HepG2 (cell line): Measurements from ENCODE around the gene SHC3. TPM values are rescaled to one million over a fixed set of nuclear protein-coding genes. Genes with fewer than 3 reads are reported as not detected.

Source experiments
- DMAP1 ChIP-seq: IDR thresholded peaks from 2 replicates; pipeline ENCODE4 v1.6.1; 2016
- HIVEP1 ChIP-seq: sonication (generic); formaldehyde crosslinking; IDR thresholded peaks from 2 replicates; pipeline ENCODE4 v1.4.0; 2020; ENCODE audit warnings: mild to moderate bottlenecking, missing genetic modification reagents
- HNRNPLL ChIP-seq: fragments of 200-400 bp; formaldehyde crosslinking; IDR thresholded peaks from 2 replicates; pipeline ENCODE4 v1.6.1; 2017; ENCODE audit warnings: mild to moderate bottlenecking, low read depth, low read length; ENCODE audit not compliant: poor library complexity, severe bottlenecking
- NPAS2 ChIP-seq: sonication (generic); formaldehyde crosslinking; IDR thresholded peaks from 2 replicates; pipeline ENCODE4 v1.8.0; 2022; ENCODE audit warnings: mild to moderate bottlenecking, missing genetic modification reagents, borderline replicate concordance
- TAF15 ChIP-seq: fragments of 200-400 bp; formaldehyde crosslinking; IDR thresholded peaks from one replicate; pipeline ENCODE4 v1.6.1; 2018; ENCODE audit warnings: mild to moderate bottlenecking, low read depth, low read length; ENCODE audit not compliant: poor library complexity, severe bottlenecking
- ZNF563 ChIP-seq: sonication (generic); formaldehyde crosslinking; IDR thresholded peaks from 2 replicates; pipeline ENCODE4 v1.8.0; 2022; ENCODE audit warnings: mild to moderate bottlenecking, moderate library complexity, missing genetic modification reagents
- ZNF768 ChIP-seq: sonication (generic); formaldehyde crosslinking; IDR thresholded peaks from 2 replicates; pipeline ENCODE4 v1.4.0; 2020; ENCODE audit warnings: missing genetic modification reagents
- polyA plus RNA-seq, 8 experiments: library from polyadenylated mRNA; depleted of rRNA in 3 of 8; stranded (reverse) in 7 of 8; unstranded in 1 of 8; fragments of >200 nt; fragmentation: Illumina TruSeq in 4 of 8; extraction: Trizol in 4 of 8; gene quantifications; 2 replicates each; pipeline versions ENCODE4 v1.2.1 to v1.2.3, GENCODE V29; 2011 to 2016; ENCODE audit warnings: low read depth in 4 of 8, missing spikeins in 1 of 8, mixed read lengths in 1 of 8; ENCODE audit not compliant: insufficient read depth in 1 of 8
- total RNA-seq, 5 experiments: library from RNA; depleted of rRNA; stranded (reverse); fragments of >200 nt; fragmentation: Illumina TruSeq; extraction: Trizol; gene quantifications; 2 replicates each; pipeline ENCODE4 v1.2.3, GENCODE V29; 2016; ENCODE audit warnings: low read depth in 1 of 5
- TF ChIP-seq, protein P1 (sequence below): IDR thresholded peaks from 2 replicates; pipeline ENCODE4 v1.6.1; 2016; ENCODE audit warnings: low read depth, missing genetic modification reagents, missing compliant biosample characterization
- TF ChIP-seq, protein P2 (sequence below): sonication (generic); formaldehyde crosslinking; IDR thresholded peaks from 2 replicates; pipeline ENCODE4 v1.4.0; 2020; ENCODE audit warnings: missing genetic modification reagents
- TF ChIP-seq, protein P3 (sequence below): sonication (generic); formaldehyde crosslinking; IDR thresholded peaks from 2 replicates; pipeline ENCODE4 v1.4.0; 2020; ENCODE audit warnings: missing genetic modification reagents
- TF ChIP-seq, protein P4 (sequence below): sonication (generic); formaldehyde crosslinking; IDR thresholded peaks from 2 replicates; pipeline ENCODE4 v1.8.0; 2022; ENCODE audit warnings: mild to moderate bottlenecking, missing genetic modification reagents; ENCODE audit not compliant: insufficient replicate concordance

Gene SHC3
- total and polyA plus RNA-seq, 2 of the 13 experiments (the other 11 are each of a cell fraction or from before 2014, with no cell fraction given), result 0.09 to 0.89 TPM

DNA sequence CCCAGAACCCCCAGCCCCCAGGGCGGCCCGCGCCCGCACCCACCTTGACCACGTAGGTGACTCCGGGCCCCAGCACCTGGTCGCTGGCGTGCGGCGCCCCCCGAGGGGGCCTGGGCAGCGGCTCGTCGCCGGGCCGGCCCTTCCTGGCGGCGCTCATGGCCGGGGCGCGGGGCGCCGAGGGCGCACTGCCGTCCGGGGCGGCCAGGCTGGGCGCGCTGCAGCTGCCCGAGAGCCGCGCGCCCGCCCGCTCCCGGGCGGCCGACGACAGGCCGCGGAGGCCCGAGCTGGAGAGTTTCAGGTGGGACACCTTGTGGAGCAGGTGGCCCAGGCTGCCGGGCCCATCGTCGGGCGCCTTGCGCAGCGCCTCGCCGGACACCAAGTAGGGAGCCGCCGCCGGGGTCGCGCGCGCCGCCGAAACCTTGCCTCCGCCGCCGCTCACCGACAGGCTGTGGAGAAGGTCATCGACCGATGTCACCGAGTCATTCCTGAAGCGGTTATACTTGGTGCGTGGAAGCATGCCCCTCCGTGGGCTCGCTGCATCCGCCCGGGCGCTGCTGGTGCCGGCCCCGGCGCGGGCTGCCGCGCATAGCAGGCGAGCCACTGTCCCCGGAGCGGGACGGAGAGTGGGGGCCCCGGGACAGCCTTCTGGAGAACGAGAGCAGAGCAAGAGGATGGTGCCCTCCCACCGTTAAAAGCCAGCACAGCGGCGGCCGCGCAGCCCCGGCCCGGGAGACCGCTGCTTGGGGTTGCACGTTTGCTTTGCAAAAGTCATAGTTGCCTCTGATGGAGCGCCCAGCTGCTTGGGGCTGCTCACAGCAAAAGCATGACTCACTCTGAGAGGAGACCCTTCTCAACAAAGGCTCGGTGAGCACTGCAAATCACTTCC lies at the start of gene SHC3 (continued):
- TF ChIP-seq, protein P1, sequence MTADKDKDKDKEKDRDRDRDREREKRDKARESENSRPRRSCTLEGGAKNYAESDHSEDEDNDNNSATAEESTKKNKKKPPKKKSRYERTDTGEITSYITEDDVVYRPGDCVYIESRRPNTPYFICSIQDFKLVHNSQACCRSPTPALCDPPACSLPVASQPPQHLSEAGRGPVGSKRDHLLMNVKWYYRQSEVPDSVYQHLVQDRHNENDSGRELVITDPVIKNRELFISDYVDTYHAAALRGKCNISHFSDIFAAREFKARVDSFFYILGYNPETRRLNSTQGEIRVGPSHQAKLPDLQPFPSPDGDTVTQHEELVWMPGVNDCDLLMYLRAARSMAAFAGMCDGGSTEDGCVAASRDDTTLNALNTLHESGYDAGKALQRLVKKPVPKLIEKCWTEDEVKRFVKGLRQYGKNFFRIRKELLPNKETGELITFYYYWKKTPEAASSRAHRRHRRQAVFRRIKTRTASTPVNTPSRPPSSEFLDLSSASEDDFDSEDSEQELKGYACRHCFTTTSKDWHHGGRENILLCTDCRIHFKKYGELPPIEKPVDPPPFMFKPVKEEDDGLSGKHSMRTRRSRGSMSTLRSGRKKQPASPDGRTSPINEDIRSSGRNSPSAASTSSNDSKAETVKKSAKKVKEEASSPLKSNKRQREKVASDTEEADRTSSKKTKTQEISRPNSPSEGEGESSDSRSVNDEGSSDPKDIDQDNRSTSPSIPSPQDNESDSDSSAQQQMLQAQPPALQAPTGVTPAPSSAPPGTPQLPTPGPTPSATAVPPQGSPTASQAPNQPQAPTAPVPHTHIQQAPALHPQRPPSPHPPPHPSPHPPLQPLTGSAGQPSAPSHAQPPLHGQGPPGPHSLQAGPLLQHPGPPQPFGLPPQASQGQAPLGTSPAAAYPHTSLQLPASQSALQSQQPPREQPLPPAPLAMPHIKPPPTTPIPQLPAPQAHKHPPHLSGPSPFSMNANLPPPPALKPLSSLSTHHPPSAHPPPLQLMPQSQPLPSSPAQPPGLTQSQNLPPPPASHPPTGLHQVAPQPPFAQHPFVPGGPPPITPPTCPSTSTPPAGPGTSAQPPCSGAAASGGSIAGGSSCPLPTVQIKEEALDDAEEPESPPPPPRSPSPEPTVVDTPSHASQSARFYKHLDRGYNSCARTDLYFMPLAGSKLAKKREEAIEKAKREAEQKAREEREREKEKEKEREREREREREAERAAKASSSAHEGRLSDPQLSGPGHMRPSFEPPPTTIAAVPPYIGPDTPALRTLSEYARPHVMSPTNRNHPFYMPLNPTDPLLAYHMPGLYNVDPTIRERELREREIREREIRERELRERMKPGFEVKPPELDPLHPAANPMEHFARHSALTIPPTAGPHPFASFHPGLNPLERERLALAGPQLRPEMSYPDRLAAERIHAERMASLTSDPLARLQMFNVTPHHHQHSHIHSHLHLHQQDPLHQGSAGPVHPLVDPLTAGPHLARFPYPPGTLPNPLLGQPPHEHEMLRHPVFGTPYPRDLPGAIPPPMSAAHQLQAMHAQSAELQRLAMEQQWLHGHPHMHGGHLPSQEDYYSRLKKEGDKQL (CRISPR knock-in tag), result no peak
- TF ChIP-seq HIVEP1, result no peak
- no peak for TF ChIP-seq DMAP1
- TF ChIP-seq NPAS2 (CRISPR knock-in tag), result no peak
- TF ChIP-seq, protein P2, sequence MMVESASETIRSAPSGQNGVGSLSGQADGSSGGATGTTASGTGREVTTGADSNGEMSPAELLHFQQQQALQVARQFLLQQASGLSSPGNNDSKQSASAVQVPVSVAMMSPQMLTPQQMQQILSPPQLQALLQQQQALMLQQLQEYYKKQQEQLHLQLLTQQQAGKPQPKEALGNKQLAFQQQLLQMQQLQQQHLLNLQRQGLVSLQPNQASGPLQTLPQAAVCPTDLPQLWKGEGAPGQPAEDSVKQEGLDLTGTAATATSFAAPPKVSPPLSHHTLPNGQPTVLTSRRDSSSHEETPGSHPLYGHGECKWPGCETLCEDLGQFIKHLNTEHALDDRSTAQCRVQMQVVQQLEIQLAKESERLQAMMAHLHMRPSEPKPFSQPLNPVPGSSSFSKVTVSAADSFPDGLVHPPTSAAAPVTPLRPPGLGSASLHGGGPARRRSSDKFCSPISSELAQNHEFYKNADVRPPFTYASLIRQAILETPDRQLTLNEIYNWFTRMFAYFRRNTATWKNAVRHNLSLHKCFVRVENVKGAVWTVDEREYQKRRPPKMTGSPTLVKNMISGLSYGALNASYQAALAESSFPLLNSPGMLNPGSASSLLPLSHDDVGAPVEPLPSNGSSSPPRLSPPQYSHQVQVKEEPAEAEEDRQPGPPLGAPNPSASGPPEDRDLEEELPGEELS (CRISPR knock-in tag), result no peak
- peak; percentile 25; the same call in 1 of the 2 replicates for TF ChIP-seq ZNF768 (CRISPR knock-in tag)
- no peak for TF ChIP-seq ZNF563 (CRISPR knock-in tag)
- no peak for TF ChIP-seq TAF15
- TF ChIP-seq, protein P3, sequence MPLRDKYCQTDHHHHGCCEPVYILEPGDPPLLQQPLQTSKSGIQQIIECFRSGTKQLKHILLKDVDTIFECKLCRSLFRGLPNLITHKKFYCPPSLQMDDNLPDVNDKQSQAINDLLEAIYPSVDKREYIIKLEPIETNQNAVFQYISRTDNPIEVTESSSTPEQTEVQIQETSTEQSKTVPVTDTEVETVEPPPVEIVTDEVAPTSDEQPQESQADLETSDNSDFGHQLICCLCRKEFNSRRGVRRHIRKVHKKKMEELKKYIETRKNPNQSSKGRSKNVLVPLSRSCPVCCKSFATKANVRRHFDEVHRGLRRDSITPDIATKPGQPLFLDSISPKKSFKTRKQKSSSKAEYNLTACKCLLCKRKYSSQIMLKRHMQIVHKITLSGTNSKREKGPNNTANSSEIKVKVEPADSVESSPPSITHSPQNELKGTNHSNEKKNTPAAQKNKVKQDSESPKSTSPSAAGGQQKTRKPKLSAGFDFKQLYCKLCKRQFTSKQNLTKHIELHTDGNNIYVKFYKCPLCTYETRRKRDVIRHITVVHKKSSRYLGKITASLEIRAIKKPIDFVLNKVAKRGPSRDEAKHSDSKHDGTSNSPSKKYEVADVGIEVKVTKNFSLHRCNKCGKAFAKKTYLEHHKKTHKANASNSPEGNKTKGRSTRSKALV, result peak; percentile 90
- TF ChIP-seq HNRNPLL, result peak; percentile 22
- TF ChIP-seq, protein P4, sequence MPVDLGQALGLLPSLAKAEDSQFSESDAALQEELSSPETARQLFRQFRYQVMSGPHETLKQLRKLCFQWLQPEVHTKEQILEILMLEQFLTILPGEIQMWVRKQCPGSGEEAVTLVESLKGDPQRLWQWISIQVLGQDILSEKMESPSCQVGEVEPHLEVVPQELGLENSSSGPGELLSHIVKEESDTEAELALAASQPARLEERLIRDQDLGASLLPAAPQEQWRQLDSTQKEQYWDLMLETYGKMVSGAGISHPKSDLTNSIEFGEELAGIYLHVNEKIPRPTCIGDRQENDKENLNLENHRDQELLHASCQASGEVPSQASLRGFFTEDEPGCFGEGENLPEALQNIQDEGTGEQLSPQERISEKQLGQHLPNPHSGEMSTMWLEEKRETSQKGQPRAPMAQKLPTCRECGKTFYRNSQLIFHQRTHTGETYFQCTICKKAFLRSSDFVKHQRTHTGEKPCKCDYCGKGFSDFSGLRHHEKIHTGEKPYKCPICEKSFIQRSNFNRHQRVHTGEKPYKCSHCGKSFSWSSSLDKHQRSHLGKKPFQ, result no peak
